COLO668 (cell line): ENCODE results near the gene XRCC5.

Experiments used
- DNase-seq: peaks from one replicate; lab custom pipeline; 2025; ENCODE audit not compliant: unreplicated experiment; lab: John Stamatoyannopoulos, UW

XRCC5 gene

DNA sequence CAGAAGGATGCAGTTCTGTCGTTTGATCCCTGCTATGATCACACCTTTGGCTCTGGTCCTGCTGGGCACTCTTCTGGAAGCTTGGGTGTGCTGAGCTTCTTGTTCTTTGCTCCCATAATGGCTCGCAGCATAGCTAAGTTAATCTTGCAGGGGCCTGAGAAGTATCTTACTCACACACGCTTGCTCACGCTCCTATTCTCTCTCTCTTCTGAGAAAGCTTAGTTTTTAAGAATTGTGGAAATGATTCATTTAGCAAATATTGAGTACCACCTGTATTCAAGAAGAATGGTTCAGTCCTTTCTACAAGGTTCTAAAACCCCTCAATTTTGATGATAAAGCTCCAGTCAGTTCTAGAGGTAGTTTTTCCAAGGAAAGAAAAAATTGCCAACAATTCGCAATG lies 40.6 kb downstream of the XRCC5 start:
- DNase-seq, result no peak

DNA sequence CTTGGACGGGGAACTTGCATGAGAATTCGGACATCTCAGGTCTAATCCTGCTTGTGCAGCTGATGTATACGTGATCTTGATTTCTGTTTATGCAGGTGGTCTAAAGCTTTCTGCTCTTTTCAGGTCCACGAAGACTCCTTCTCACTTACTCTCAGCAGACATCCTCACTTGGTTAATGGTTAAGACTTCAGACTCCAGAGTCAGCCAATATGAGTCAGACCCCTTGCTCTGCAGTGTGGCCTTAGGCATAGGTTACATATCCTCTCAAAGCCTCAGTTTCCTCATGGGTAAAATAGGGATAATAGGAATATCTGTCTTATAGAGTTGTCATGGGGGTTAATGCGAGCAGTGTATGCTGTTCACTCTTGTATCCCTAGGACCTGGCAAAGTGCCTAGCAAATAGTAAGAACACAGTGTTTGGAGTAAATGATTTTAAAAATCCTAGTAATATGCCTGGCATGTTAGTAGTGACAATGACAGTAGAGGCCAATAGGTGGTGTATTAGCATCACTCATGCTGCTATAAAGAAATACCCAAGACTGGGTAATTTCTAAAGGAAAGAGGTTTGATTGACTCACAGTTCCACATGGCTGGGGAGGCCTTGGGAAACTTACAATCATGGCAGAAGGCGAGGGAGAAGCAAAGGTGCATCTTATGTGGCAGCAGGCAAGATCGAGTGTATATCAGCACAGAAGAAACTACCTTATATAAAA lies 42.3 kb downstream of the XRCC5 start:
- no peak for DNase-seq

DNA sequence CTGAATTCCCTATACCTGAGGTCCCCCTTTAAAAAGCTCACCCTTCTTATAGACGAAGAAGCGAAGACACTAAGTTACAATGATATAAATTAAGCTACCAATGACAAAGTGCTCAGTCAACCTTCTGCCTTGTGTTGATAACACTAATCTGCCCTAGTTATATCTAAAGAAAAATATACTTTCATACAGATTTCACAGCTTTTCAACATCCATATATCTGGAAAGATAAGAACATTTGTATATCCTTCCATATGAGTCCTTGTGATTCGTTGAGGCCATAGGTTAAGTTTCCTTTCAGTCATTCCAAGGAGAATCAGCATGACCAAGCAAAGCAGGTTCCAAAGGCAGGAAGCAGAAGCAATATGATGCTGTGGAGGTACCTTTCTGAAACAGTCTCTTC lies 46.8 kb downstream of the XRCC5 start:
- no peak for DNase-seq

DNA sequence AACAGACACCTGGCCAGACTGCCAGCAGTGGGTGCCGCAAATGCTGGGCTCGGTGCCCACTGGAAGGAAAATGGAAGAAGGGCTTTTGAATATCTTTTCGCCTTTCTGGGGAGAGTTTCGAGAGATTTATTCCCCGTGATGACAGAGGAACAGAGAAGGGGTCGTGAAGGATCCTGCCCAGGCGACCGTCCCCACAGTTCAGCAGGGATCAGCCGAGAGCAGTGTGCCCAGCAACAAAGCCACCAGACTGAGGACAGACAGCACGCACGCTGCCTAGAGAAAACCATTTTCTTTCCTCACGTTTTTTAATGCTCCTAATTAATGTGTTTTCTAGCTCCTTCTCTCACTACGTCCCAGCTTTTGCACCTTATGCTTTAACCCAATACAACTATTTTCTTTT lies 47.7 kb downstream of the XRCC5 start:
- DNase-seq, result no peak

DNA sequence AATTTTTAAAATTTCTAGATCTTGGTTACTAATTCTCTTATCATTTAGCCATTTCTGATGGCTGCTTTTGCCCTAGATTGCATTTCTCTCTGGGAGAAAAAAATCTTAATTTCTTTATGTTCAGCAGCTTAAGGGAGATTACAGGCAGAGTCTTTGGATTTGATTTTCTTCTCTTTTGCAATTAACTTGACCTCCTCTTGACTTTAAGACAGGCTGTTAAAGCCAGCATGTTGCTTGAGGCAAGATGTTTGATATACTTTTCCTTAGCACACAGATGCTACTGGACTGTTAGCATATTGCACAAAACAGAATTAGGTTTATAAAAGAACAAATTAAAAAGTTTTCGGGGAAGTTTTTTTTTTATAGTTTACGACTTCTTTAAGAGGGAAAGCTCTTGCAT lies 50.0 kb downstream of the XRCC5 start:
- DNase-seq, result no peak

DNA sequence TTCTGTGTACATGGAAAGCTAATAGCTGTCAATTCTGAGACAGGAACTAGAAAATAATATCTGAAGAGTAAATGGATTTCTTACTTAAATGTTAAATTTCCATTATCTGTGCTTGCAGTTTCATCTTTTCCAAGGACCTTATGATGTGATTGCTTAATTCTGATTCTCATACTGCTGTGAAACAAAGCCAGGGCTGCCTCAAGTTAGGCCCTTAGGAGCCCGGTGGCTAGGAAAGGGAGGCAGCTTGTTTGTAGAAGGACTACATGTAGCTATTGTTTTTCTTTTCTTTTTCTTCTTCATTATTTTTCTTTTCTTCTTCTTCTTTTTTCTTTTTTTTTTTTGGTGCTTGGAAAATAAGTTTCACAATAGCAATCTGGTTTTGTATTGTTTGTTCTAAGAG lies 50.5 kb downstream of the XRCC5 start:
- no peak for DNase-seq

DNA sequence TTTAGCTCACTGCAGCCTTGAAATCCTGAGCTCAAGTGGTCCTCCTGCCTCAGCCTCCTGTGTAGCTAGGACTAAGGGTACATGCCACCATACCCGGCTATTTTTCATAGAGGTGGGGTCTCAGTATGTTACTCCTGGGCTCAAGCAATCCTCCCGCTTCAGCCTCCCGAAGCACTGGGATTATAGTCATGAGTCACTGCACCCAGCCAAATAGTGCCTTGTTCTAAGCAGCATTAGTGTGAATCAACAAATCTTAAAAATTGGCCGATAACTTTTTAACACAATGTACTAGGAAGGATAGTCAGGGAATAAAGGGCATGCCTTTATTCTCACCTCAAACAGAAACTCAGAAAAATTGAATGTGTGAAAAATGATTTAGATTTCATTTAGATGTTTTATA lies 51.6 kb downstream of the XRCC5 start:
- DNase-seq, result no peak

DNA sequence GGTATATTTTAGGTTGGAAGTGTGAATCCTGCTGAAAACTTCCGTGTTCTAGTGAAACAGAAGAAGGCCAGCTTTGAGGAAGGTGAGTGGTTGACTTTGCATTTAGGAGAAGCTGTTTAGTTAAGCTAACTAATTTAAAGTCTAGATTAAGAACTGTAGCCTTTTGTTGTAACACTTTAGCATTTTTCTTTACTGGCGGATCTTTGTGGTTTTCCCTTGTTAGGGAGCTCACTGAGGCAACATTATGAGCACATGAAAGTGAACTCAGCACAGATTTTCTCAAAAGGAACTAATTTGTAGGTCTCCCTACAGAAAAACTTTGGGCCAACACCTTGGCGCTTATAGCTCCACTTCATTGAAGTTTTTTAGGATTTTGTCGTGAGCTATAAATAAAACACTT lies 52.8 kb downstream of the XRCC5 start:
- no peak for DNase-seq

DNA sequence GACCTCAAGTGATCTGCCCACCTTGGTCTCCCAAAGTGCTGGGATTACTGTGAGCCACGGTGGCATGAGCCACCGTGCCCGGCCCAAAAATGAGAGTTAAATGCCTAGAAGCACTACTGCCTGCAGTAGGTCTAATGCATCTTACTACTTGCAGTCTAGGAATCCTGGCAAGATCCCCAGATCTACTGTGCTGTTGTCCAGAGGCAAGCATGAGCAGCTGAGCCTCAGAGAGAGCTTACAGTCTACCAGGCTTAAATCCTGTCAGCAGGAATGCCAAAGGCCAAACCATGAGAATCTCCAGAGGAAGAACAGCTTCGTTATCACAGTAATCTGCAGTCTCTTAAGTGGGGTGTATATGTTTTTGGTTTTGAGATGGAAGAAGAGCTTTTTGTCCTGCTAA lies 54.4 kb downstream of the XRCC5 start:
- no peak for DNase-seq

DNA sequence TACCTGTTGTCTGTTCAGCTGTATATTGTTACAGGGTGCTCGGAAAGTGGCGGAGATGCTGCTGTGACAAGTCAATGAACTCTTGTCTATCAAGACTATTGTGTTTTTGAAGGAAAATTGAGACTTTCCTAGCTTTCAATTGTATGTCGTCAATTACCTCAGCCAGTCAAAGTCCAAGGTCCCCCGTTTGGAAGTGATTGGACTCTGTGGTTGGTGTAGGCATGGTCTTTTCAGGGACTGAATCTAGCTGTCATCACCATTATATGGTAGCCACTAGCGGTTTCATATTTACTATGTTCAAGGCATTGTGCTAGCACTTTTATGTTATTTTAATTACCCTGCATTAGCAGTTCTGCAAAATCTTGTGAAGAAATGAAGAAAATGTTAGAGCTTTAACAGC lies 54.9 kb downstream of the XRCC5 start:
- no peak for DNase-seq

DNA sequence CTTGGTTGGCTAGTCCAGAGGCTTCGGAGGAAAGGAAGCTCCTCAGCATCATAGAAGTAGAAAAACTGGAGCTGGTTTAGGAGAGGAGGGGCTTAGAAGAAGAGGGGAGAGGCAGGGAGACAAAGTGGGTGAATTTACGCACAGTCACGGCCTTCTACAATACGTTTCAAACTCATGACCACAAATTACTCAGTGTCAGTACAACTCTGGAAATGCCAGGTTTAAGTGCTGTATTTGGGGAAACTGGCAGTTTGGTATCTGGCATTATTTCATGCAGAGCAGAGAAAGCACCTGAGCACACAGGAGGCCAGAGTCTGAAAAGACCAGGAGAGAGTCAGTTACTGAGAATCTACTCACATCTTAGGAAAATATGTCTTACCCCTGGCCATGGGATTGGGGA lies 55.4 kb downstream of the XRCC5 start:
- no peak for DNase-seq

DNA sequence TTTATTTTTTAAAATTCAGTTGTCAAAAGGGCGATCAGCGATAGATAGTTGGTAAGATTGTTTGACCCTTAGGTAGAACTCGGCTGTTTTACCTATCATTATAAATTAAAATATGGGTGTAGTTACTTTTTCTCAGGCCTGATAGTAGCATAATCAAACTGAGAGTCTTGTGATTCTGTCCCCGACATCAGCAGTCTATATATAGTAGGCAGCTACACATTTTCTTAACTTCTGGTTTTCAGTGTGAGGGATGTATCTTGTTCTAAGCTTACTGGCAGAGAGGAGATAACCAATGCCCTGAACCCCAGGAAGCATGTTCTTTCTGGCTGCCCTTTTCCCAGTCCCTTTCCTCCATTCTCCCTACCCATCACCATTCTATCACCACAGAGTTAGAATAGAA lies 56.6 kb downstream of the XRCC5 start:
- DNase-seq, result no peak

DNA sequence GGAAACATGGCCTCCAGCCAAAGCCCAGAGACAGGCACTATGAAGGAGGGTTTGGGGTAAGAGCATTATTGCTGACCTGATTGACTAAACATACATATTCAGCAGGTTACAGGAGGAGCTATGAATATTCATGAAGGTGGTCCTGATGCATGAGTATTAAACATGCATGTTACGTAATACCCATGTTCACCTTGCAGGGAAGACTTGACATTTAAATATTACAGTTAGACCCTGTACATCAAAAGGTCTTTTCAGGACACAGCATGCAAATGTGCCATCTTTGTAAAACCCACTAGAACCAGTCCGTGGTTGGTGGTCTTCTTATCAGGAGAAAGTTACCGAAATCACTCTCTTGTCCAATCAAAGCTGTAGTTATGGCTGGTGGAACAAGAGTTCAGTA lies 59.9 kb downstream of the XRCC5 start:
- no peak for DNase-seq

DNA sequence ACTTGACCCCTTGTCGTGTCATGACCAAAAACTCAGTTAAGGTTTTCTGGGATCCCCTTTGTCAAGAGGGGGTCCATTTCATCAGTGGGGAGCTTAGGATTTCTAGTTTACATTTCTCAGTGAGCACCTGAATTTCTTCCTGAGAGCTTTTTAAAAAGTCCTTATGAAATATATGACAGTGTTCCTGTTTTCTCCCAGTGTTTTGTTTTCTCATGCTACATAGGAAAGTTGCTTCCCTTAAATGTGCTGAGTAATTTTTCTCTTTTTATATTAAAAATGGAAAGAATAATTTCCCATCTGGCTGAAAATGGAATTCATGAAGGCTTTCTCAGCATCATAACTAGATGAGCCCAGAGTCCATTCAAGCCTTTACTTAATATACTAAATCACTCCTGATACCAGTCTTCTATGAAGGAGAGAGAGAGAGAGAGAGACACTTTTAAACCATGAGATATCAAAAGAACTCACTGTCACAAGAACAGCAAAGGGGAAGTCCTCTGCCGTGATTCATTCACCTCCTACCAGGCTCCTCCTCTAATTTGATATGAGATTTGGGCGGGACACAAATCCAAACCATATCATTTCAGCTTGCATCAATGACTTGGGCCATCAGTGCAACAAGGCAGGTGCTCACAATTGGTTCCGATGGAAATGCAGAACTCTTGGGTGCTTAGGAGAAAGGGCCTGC lies 61.1 kb downstream of the XRCC5 start:
- DNase-seq, result no peak

DNA sequence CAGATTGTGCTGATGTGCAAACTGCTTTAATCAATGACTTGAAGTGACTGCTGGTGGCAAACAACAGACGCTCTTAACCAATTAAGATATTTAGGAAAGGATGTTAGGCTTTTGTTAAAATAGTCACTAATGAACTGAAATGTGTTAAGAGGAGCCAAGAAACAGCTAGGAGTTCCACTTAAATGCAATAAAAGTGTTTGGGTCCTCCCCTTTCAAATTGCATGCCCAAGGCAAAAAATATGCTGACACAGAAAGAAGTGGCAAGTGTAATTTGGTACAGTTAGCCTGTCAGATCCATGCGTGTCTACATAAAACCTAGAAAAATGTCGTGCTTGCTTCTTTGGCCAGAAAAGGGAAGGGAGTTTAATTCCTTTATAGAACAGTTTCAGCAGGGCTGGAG lies 61.9 kb downstream of the XRCC5 start:
- DNase-seq, result no peak

DNA sequence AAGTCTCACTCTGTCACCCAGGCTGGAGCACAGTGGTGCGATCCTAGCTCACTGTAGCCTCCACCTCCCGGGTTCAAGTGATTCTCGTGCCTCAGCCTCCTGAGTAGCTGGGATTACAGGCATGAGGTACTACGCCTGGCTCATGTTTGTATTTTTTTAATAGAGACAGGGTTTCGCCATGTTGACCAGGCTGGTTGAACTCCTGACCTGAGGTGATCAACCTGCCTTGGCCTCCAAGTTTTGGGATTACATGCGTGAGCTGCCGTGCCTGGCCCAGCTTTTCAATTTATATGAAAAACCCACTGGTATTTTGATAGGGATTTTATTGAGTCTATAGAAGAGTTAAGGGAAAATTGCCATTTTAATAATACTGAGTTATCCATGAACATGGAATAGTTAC lies 63.3 kb downstream of the XRCC5 start:
- no peak for DNase-seq

DNA sequence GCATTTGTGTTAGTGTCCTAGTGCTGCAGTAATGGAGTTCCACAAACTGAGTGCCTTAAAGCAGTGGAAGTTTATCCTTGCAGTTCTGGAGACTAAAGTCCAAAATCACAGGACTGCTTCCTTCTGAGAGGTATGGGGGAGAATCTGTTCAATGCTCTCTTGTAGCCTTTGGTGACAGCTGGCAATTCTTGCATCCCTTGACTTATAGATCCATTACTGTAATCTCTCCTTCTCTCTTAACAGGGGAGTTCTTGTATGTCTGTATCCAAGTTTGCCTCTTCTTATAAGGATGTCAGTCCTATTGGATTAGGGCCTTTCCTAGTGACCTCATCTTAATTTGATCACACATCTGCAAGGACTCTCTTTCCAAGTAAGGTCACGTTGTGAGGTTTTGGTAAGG lies 69.9 kb downstream of the XRCC5 start:
- DNase-seq, result no peak

DNA sequence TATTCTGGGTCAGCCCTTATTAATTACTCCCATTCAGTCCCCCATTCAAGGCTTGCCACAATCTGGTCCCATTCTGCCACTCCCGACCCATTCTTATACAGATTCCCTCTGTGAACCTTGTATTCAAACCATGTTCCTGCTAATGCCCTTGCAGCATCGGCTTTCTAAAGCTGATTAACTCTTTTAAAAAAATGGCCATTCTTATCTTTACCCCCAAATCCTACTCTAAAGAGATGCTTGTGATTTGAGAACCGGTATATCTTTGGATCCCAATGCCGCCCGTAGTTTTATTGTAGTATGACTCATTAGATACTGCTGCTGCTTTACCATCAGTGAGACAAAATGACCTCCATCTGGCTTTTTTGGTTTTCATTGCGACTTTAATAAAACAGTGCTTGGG lies 72.2 kb downstream of the XRCC5 start:
- no peak for DNase-seq

DNA sequence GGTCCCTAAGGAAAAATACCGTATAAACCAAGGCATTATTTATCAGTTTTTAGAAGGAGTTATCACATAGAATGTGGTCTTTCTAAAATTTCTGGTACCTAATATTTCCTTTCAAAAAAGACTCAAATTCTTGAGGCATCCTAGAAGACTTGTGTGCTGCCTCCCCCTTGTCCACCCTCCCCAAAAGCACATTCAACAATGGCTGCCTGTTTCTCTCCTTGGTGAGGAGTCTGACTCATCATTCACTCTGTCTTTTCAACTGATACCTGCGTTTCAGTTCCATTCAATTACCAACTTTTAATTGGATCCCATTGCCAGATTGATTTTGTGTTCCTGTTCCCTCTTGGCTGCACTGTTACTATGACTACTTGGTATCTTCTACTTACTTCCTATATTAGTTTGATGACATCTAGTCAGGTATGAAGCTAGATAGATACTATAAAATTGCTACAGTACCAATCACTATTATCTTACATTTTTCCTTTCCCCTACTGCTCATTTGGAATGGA lies 72.9 kb downstream of the XRCC5 start:
- DNase-seq, result no peak

DNA sequence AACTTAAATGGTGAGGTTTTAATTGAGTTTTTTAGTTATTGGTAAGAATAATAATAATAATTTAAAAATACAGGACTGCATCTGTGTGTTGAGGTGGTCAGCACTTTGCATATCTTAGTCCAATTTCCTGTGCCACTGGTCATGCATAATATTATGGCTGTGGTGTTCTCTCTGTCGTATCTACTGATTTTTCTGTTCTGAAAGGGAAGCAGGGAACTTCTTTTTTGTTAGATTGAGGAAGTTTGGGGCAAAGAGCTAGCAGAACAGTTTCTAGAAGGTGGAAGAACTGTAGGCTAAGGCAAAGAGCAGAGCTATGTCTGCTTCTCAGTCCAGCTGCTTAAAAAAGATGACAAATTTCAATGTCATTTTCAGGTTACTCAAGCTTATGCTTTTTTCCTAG lies 74.3 kb downstream of the XRCC5 start:
- no peak for DNase-seq

DNA sequence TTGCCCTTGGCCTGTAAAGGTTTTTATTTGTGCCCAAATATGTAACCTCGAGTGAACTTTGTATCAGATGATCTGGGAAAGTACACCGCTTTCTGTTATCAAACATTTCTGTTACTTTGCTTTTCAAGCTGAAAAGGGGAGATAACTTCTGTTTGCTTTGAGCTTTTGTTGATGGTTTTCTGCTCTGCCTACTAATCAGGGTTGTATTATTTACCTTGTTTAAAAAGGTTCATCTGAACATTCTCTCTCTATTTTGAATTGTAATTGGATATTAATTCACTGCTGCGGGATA lies 79.4 kb downstream of the XRCC5 start:
- no peak for DNase-seq

DNA sequence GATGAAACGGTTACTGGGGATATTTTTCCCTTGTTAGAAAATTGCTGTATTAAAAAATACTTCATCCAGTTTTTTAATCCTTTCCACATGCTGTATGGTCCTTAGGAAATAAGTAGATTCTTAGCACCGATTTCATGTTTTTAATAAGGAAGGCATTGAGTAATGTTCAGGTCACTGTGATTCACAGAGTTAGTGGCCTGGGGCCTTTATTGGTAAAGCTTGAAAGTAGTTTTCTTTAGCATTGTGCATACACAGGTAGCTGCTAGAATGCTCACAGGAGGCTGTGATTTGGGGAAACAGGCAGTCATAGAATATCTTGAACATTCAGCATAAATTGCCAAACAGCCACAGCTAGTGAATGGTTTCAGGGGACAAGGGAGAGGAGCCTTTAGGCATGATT lies 79.8 kb downstream of the XRCC5 start:
- no peak for DNase-seq

DNA sequence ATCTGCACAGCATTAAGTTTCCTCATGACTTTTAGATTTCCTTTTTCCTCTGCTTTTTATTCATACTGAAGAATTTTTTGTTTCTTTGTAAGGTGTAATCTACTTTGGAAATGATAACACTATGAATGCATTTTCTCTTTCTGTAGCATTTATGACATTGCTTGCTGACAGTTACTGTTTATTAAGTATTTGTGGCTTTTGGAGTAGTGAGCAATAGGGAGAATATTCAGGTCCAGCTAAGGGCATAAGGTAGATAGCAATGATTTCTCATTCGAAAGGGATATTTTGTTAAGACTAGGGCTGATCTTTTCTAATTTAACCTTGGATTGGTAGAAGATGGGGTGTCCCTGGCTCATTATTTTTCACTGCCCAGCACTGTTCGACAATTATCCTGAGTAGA lies 80.3 kb downstream of the XRCC5 start:
- DNase-seq, result no peak
